HEK293 (cell line): ENCODE data around the gene DRAP1.
A peak's percentile ranks its signal among the peaks of the same experiment; 100 is the strongest.

Experiments used
- CTCF ChIA-PET: fragments of 350-600 bp; formaldehyde crosslinking; extraction: SDS; loops from one replicate; lab custom pipeline; 2021; ENCODE audit warnings: antibody characterized with exemption; lab: Yijun Ruan, JAX
- POLR2A ChIA-PET: fragments of 300-600 bp; formaldehyde crosslinking; extraction: SDS; loops from one replicate; lab custom pipeline; 2020; ENCODE audit warnings: antibody characterized with exemption, inconsistent platforms; lab: Yijun Ruan, JAX
- H3K27ac ChIP-seq: fragments of 200-500 bp; sonication (Bioruptor generic); 2 replicates; pipeline ENCODE4 v1.5.1; 2014; ENCODE audit warnings: low read depth, low read length, control low read depth, inconsistent platforms; ENCODE audit errors: extremely low read depth
- H3K36me3 ChIP-seq, 2 experiments: fragments of 200-500 bp in 1 of 2; sonication (Bioruptor generic) in 1 of 2; 1 replicate in 1 of 2; 2 replicates in 1 of 2; pipeline ENCODE4 v1.5.1; 2014 to 2017; ENCODE audit warnings: inconsistent platforms in 2 of 2, low read length in 2 of 2; ENCODE audit not compliant: control insufficient read depth in 2 of 2, insufficient read depth in 1 of 2
- H3K4me1 ChIP-seq: fragments of 200-500 bp; sonication (Bioruptor generic); 2 replicates; pipeline ENCODE4 v1.5.1; 2014; ENCODE audit warnings: mild to moderate bottlenecking, low read length, inconsistent platforms; ENCODE audit not compliant: control insufficient read depth, insufficient read depth
- H3K4me3 ChIP-seq: 2 replicates; pipeline ENCODE4 v1.5.1; 2011; ENCODE audit warnings: low read depth, mild to moderate bottlenecking, control low read depth, low read length, moderate library complexity
- H3K9me3 ChIP-seq: fragments of 200-500 bp; sonication (Bioruptor generic); 2 replicates; pipeline ENCODE4 v1.5.1; 2014; ENCODE audit warnings: low read depth, low read length, inconsistent platforms; ENCODE audit not compliant: control insufficient read depth, insufficient read depth
- OSR2 ChIP-seq: fragments of 450-650 bp; formaldehyde crosslinking; IDR thresholded peaks from 2 replicates; pipeline ENCODE4 v1.5.1; 2016; ENCODE audit warnings: missing biosample characterization, missing genetic modification characterization
- ZBTB21 ChIP-seq: fragments of 450-650 bp; formaldehyde crosslinking; IDR thresholded peaks from 2 replicates; pipeline ENCODE4 v1.5.1; 2017; ENCODE audit warnings: missing biosample characterization, missing genetic modification characterization
- ZBTB26 ChIP-seq: fragments of 450-650 bp; formaldehyde crosslinking; optimal IDR thresholded peaks from 2 replicates; pipeline ENCODE3; 2016; ENCODE audit warnings: missing biosample characterization, mild to moderate bottlenecking, missing genetic modification characterization
- ZNF18 ChIP-seq: fragments of 450-650 bp; formaldehyde crosslinking; IDR thresholded peaks from 2 replicates; pipeline ENCODE4 v1.5.1; 2016; ENCODE audit warnings: missing biosample characterization, missing genetic modification characterization
- ZNF202 ChIP-seq: fragments of 450-650 bp; formaldehyde crosslinking; IDR thresholded peaks from 2 replicates; pipeline ENCODE4 v1.5.1; 2016; ENCODE audit warnings: missing biosample characterization, missing genetic modification characterization, borderline replicate concordance
- ZNF266 ChIP-seq: fragments of 450-650 bp; formaldehyde crosslinking; IDR thresholded peaks from 2 replicates; pipeline ENCODE4 v1.5.1; 2016; ENCODE audit warnings: missing biosample characterization, missing genetic modification characterization, low read depth
- ZNF404 ChIP-seq: fragments of 450-650 bp; formaldehyde crosslinking; IDR thresholded peaks from 2 replicates; pipeline ENCODE4 v1.5.1; 2017; ENCODE audit warnings: missing biosample characterization, missing genetic modification characterization
- ZNF585B ChIP-seq: fragments of 450-650 bp; formaldehyde crosslinking; IDR thresholded peaks from 2 replicates; pipeline ENCODE4 v1.5.1; 2016; ENCODE audit warnings: missing biosample characterization, missing genetic modification characterization
- ZNF596 ChIP-seq: fragments of 450-650 bp; IDR thresholded peaks from 2 replicates; pipeline ENCODE4 v1.5.0; 2018; ENCODE audit warnings: missing biosample characterization, mild to moderate bottlenecking, missing genetic modification characterization, moderate library complexity
- ZNF660 ChIP-seq: fragments of 450-650 bp; IDR thresholded peaks from 2 replicates; pipeline ENCODE4 v1.5.1; 2018; ENCODE audit warnings: missing biosample characterization, mild to moderate bottlenecking, missing genetic modification characterization
- ZNF707 ChIP-seq: fragments of 450-650 bp; formaldehyde crosslinking; IDR thresholded peaks from 2 replicates; pipeline ENCODE4 v1.5.1; 2016; ENCODE audit warnings: missing biosample characterization, missing genetic modification characterization
- ZNF768 ChIP-seq: fragments of 450-650 bp; formaldehyde crosslinking; IDR thresholded peaks from 2 replicates; pipeline ENCODE4 v1.5.1; 2018; ENCODE audit warnings: missing biosample characterization, mild to moderate bottlenecking, missing genetic modification characterization
- TF ChIP-seq, protein P1 (sequence below): fragments of 450-650 bp; formaldehyde crosslinking; IDR thresholded peaks from 2 replicates; pipeline ENCODE4 v1.5.1; 2016; ENCODE audit warnings: missing biosample characterization, missing genetic modification characterization
- TF ChIP-seq, protein P2 (sequence below): fragments of 450-650 bp; formaldehyde crosslinking; IDR thresholded peaks from 2 replicates; pipeline ENCODE4 v1.5.1; 2016; ENCODE audit warnings: missing biosample characterization, missing genetic modification characterization
- TF ChIP-seq, protein P3 (sequence below): fragments of 450-650 bp; formaldehyde crosslinking; IDR thresholded peaks from 2 replicates; pipeline ENCODE4 v1.5.0; 2017; ENCODE audit warnings: missing biosample characterization, missing genetic modification characterization, borderline replicate concordance

The DRAP1 gene

DNA sequence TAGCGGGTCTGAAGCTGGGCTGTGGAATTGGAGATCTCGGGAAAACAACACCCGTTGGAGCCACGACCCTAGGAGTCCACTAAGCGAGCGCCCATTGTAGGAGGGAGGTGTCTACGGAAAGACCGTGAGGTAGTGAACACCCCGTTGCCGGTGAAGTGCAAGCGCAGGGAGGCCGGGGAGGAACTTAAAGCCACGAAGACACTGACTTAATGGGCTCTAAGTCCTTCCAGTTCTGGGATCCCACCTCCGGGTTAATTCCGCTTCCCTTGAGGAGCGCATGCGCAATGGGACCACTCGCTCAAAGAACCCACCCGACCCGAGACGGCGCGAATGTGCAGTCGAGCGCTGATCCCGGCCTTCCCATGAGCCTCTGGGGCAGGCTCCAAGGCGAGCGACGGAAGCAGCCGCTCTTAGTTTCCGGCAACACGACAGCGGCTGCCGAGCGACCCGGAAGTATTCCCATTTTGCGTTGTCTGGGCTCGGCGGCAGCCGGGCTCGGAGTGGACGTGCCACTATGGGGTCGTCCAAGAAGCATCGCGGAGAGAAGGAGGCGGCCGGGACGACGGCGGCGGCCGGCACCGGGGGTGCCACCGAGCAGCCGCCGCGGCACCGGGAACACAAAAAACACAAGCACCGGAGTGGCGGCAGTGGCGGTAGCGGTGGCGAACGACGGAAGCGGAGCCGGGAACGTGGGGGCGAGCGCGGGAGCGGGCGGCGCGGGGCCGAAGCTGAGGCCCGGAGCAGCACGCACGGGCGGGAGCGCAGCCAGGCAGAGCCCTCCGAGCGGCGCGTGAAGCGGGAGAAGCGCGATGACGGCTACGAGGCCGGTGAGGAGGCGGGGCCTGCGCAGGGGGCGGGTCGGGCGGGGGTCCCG lies 42.3 kb downstream of the DRAP1 start, which contains the start of gene SART1 (continued):
- TF ChIP-seq, protein P1, sequence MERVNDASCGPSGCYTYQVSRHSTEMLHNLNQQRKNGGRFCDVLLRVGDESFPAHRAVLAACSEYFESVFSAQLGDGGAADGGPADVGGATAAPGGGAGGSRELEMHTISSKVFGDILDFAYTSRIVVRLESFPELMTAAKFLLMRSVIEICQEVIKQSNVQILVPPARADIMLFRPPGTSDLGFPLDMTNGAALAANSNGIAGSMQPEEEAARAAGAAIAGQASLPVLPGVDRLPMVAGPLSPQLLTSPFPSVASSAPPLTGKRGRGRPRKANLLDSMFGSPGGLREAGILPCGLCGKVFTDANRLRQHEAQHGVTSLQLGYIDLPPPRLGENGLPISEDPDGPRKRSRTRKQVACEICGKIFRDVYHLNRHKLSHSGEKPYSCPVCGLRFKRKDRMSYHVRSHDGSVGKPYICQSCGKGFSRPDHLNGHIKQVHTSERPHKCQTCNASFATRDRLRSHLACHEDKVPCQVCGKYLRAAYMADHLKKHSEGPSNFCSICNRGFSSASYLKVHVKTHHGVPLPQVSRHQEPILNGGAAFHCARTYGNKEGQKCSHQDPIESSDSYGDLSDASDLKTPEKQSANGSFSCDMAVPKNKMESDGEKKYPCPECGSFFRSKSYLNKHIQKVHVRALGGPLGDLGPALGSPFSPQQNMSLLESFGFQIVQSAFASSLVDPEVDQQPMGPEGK (tag by site-specific recombination) = no peak
- TF ChIP-seq ZNF596 = no peak
- no peak for TF ChIP-seq ZNF707
- no peak for TF ChIP-seq ZNF585B (tag by site-specific recombination)
- no peak for TF ChIP-seq ZNF768 (tag by site-specific recombination)
- TF ChIP-seq ZBTB21 = no peak
- TF ChIP-seq OSR2 (tag by site-specific recombination) = no peak
- TF ChIP-seq ZBTB26 (tag by site-specific recombination) = peak; percentile 90
- no peak for TF ChIP-seq ZNF202 (tag by site-specific recombination)
- TF ChIP-seq, protein P2, sequence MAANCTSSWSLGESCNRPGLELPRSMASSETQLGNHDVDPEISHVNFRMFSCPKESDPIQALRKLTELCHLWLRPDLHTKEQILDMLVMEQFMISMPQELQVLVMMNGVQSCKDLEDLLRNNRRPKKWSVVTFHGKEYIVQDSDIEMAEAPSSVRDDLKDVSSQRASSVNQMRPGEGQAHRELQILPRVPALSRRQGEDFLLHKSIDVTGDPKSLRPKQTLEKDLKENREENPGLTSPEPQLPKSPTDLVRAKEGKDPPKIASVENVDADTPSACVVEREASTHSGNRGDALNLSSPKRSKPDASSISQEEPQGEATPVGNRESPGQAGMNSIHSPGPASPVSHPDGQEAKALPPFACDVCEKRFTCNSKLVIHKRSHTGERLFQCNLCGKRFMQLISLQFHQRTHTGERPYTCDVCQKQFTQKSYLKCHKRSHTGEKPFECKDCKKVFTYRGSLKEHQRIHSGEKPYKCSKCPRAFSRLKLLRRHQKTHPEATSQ (tag by site-specific recombination) = no peak
- TF ChIP-seq ZNF404 (tag by site-specific recombination) = no peak

- Histone ChIP-seq H3K9me3 (no peaks in the 10 kb centered on the region), H3K4me3 (peak overlapping the region; percentile 89), H3K27ac (no peak overlapping the region), H3K36me3 (peaks cover 0 to 36% of the 10 kb centered on the region in 2 experiments; a peak in 2 of 3 replicates), H3K4me1 (no peaks in the 10 kb centered on the region)
- TF ChIP-seq ZNF660 (tag by site-specific recombination) = peak; percentile 100
- TF ChIP-seq ZNF18 = no peak
- TF ChIP-seq, protein P3, sequence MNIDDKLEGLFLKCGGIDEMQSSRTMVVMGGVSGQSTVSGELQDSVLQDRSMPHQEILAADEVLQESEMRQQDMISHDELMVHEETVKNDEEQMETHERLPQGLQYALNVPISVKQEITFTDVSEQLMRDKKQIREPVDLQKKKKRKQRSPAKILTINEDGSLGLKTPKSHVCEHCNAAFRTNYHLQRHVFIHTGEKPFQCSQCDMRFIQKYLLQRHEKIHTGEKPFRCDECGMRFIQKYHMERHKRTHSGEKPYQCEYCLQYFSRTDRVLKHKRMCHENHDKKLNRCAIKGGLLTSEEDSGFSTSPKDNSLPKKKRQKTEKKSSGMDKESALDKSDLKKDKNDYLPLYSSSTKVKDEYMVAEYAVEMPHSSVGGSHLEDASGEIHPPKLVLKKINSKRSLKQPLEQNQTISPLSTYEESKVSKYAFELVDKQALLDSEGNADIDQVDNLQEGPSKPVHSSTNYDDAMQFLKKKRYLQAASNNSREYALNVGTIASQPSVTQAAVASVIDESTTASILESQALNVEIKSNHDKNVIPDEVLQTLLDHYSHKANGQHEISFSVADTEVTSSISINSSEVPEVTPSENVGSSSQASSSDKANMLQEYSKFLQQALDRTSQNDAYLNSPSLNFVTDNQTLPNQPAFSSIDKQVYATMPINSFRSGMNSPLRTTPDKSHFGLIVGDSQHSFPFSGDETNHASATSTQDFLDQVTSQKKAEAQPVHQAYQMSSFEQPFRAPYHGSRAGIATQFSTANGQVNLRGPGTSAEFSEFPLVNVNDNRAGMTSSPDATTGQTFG (tag by site-specific recombination) = no peak
- TF ChIP-seq ZNF266 (tag by site-specific recombination) = no peak
- POLR2A ChIA-PET = interaction anchor here (1.0 to 1.2 kb wide), 3 partner anchors 18 to 72 kb away, joined by 3 to 4 read pairs (median 4); partner anchors contain the start of genes BANF1, CCDC85B and EIF1AD
- CTCF ChIA-PET = interaction anchor here (0.7 to 3.2 kb wide), 4 partner anchors 73 to 422 kb away, joined by 3 to 16 read pairs (median 4); partner anchors contain the start of genes CCDC85B and FIBP
Observed at GRCh38 chr11:65962141-65962564, 42.9 kb downstream of the DRAP1 start.
